NCI-H2171 (cell line): ENCODE data around the gene NOL3.

Source experiments
- DNase-seq: peaks from one replicate; lab custom pipeline; 2025; lab: John Stamatoyannopoulos, UW

NOL3 gene

GRCh38 chr16:67190041-67190440 lies 19.7 kb downstream of the NOL3 start, which contains the start of gene EXOC3L1:
Gene EXOC3L1, minus strand, starts transcription at chr16:67190136. Its CDS starts 460 bp downstream, at chr16:67189676.
- no peak for DNase-seq

GRCh38 chr16:67190448-67191399 lies 20.4 kb downstream of the NOL3 start:
- DNase-seq, result no peak

GRCh38 chr16:67191411-67191994 lies 21.2 kb downstream of the NOL3 start:
- no peak for DNase-seq

- peak; percentile 85 for DNase-seq
Measured at GRCh38 chr16:67191995-67192681, 21.8 kb downstream of the NOL3 start, which contains the start of gene E2F4. Gene E2F4, plus strand, starts transcription at chr16:67192155. Its CDS starts 73 bp downstream, at chr16:67192228.

GRCh38 chr16:67192781-67193361 lies 22.5 kb downstream of the NOL3 start:
- DNase-seq, result no peak

- no peak for DNase-seq
Measured at GRCh38 chr16:67193536-67193935, 23.2 kb downstream of the NOL3 start.

- no peak for DNase-seq
Measured at GRCh38 chr16:67194260-67194659, 23.9 kb downstream of the NOL3 start.

GRCh38 chr16:67195676-67196075 lies 25.3 kb downstream of the NOL3 start:
- DNase-seq, result no peak

- no peak for DNase-seq
Measured at GRCh38 chr16:67196881-67197280, 26.5 kb downstream of the NOL3 start.

- DNase-seq, result no peak
Measured at GRCh38 chr16:67197704-67198103, 27.4 kb downstream of the NOL3 start.

- peak; percentile 64 for DNase-seq
Measured at GRCh38 chr16:67198238-67198734, 27.9 kb downstream of the NOL3 start.

GRCh38 chr16:67199011-67199807 lies 28.9 kb downstream of the NOL3 start, which contains the start of gene ELMO3:
Gene ELMO3, plus strand, starts transcription at chr16:67199131. Its CDS starts 196 bp downstream, at chr16:67199327.
- DNase-seq, result peak; percentile 53

GRCh38 chr16:67199808-67200198 lies 29.5 kb downstream of the NOL3 start:
- no peak for DNase-seq

GRCh38 chr16:67200491-67200890 lies 30.2 kb downstream of the NOL3 start:
- DNase-seq, result no peak

GRCh38 chr16:67201411-67202345 lies 31.3 kb downstream of the NOL3 start:
- no peak for DNase-seq

GRCh38 chr16:67202426-67202825 lies 32.1 kb downstream of the NOL3 start:
- no peak for DNase-seq

GRCh38 chr16:67202956-67203493 lies 32.7 kb downstream of the NOL3 start:
- no peak for DNase-seq

GRCh38 chr16:67204076-67204475 lies 33.7 kb downstream of the NOL3 start:
- no peak for DNase-seq

GRCh38 chr16:67206129-67206837 lies 35.9 kb downstream of the NOL3 start:
- DNase-seq, result no peak
